K562 (cell line): ENCODE data around the gene TTC39A. TPM values are rescaled to one million over a fixed set of nuclear protein-coding genes. Genes with fewer than 3 reads are reported as not detected.

Experiments used
- ATAC-seq: fragments of 200-7000 bp; cut with Tn5 transposase; 3 replicates; pipeline ENCODE4 v1.9.1; 2020; ENCODE audit warnings: moderate library complexity
- BruUV-seq: library from RNA; stranded (reverse); fragments of 400-500 nt; replicated peaks from 2 replicates; lab custom pipeline; 2021; lab: Mats Ljungman, UMichigan
- CTCF ChIA-PET: fragments of 300-600 bp; formaldehyde crosslinking; extraction: SDS; loops from one replicate; lab custom pipeline; 2021; ENCODE audit warnings: low intra/inter-chr PET ratio; lab: Yijun Ruan, JAX
- POLR2A ChIA-PET: fragments of 300-600, 350-650 bp; sonication (Branson Sonifier 250); formaldehyde crosslinking; extraction: SDS; loops from one replicate; lab custom pipeline; 2021; ENCODE audit warnings: antibody characterized with exemption, inconsistent platforms; lab: Yijun Ruan, JAX
- DNase-seq, 4 experiments: peaks; one replicate each; pipeline versions ENCODE4 v3.0.0 to v3.0.0-alpha.2; 2011 to 2018; ENCODE audit warnings: low spot score in 3 of 4, mixed read lengths in 3 of 4; ENCODE audit errors: extremely low read depth in 1 of 4
- FAIRE-seq: peaks from 2 replicates; lab custom pipeline; 2011; peaks lifted over from hg19 to GRCh38; lab: Jason Lieb, UNC
- H2AFZ ChIP-seq: 2 replicates; pipeline ENCODE4 v1.6.0; 2011; ENCODE audit warnings: low read depth, low read length, control low read depth, inconsistent platforms
- H3K27ac ChIP-seq: fragments of 200-600 bp; 3 replicates; pipeline ENCODE4 v1.8.0; 2011; ENCODE audit warnings: low read depth, mild to moderate bottlenecking, control low read depth, inconsistent platforms, low read length, moderate library complexity, mixed read lengths; ENCODE audit errors: extremely low read depth
- H3K27me3 ChIP-seq, 2 experiments: fragments of 300-600 bp in 1 of 2; 2 replicates in 1 of 2; 3 replicates in 1 of 2; pipeline versions ENCODE4 v1.6.0 to v1.8.0; 2011; ENCODE audit warnings: inconsistent platforms in 2 of 2, low read length in 2 of 2, mild to moderate bottlenecking in 1 of 2, mixed read lengths in 1 of 2, moderate library complexity in 1 of 2; ENCODE audit not compliant: control insufficient read depth in 2 of 2, insufficient read depth in 2 of 2
- H3K36me3 ChIP-seq: fragments of 300-600 bp; 3 replicates; pipeline ENCODE4 v1.8.0; 2011; ENCODE audit warnings: mild to moderate bottlenecking, low read length, inconsistent platforms; ENCODE audit not compliant: control insufficient read depth, insufficient read depth
- H3K4me1 ChIP-seq, 2 experiments: fragments of 200-600 bp in 1 of 2; replicated peaks in 1 of 2; 2 replicates in 1 of 2; 3 replicates in 1 of 2; pipeline versions ENCODE4 v1.5.1 to v1.8.0; 2011; ENCODE audit warnings: inconsistent platforms in 2 of 2, low read length in 2 of 2, mild to moderate bottlenecking in 1 of 2, mixed read lengths in 1 of 2, moderate library complexity in 1 of 2; ENCODE audit not compliant: control insufficient read depth in 2 of 2, insufficient read depth in 2 of 2
- H3K4me2 ChIP-seq: 2 replicates; pipeline ENCODE4 v1.6.1; 2011; ENCODE audit warnings: low read length, control low read depth, inconsistent platforms, mixed read lengths; ENCODE audit not compliant: insufficient read depth
- H3K4me3 ChIP-seq: fragments of 200-600 bp; sonication (generic), shearing (Covaris generic); 2 replicates; pipeline ENCODE4 v1.5.1; 2016; ENCODE audit warnings: control low read depth, inconsistent platforms
- H3K79me2 ChIP-seq: fragments of 200-600 bp; 3 replicates; pipeline ENCODE4 v1.8.0; 2011; ENCODE audit warnings: low read length, inconsistent platforms; ENCODE audit not compliant: control insufficient read depth, insufficient read depth
- H3K9ac ChIP-seq, 2 experiments: 2 replicates each; pipeline versions ENCODE4 v1.6.0 to v1.6.1; 2011; ENCODE audit warnings: low read depth in 2 of 2, low read length in 2 of 2, control low read depth in 1 of 2, inconsistent platforms in 1 of 2, mild to moderate bottlenecking in 1 of 2, mixed read lengths in 1 of 2; ENCODE audit not compliant: insufficient read depth in 1 of 2
- H3K9me1 ChIP-seq: one replicate; pipeline ENCODE4 v1.6.0; 2011; ENCODE audit warnings: inconsistent platforms, mild to moderate bottlenecking, low read length, moderate library complexity; ENCODE audit not compliant: control insufficient read depth, insufficient read depth
- H3K9me3 ChIP-seq: replicated peaks from 2 replicates; pipeline ENCODE4 v1.5.1; 2011; ENCODE audit warnings: low read depth, low read length, inconsistent platforms; ENCODE audit not compliant: control insufficient read depth, insufficient read depth
- H4K20me1 ChIP-seq: replicated peaks from 2 replicates; pipeline ENCODE4 v1.6.1; 2011; ENCODE audit warnings: low read length, inconsistent platforms, mixed read lengths; ENCODE audit not compliant: control insufficient read depth, insufficient read depth
- CBFA2T2 ChIP-seq: fragments of 450-650 bp; conservative IDR thresholded peaks from 2 replicates; pipeline ENCODE4 v1.6.1; 2017; ENCODE audit warnings: mild to moderate bottlenecking
- CEBPG ChIP-seq, 3 experiments: fragments of 200-800 bp in 1 of 3; sonication (Bioruptor generic) in 1 of 3; sonication (generic) in 1 of 3; formaldehyde crosslinking in 1 of 3; IDR thresholded peaks in 2 of 3; conservative IDR thresholded peaks in 1 of 3; 2 replicates each; pipeline versions ENCODE4 v1.6.1 to v1.8.0; 2016 to 2022; ENCODE audit warnings: missing compliant biosample characterization in 2 of 3, missing genetic modification characterization in 2 of 3, mild to moderate bottlenecking in 1 of 3, missing genetic modification reagents in 1 of 3
- HDGF ChIP-seq: fragments of 450-650 bp; IDR thresholded peaks from 2 replicates; pipeline ENCODE4 v1.6.1; 2016
- MEIS2 ChIP-seq: fragments of 450-650 bp; IDR thresholded peaks from 2 replicates; pipeline ENCODE4 v1.6.1; 2014; ENCODE audit warnings: mild to moderate bottlenecking; ENCODE audit not compliant: partially characterized antibody
- PHF21A ChIP-seq: fragments of 450-650 bp; IDR thresholded peaks from 2 replicates; pipeline ENCODE4 v1.6.1; 2017; ENCODE audit warnings: low read depth, borderline replicate concordance
- WGBS: fragments of 100-300 bp; shearing (Covaris generic); methylation state at CpG from one replicate; pipeline ENCODE4 v1.1.6; 2016; ENCODE audit warnings: low coverage, mixed read lengths; ENCODE audit not compliant: insufficient coverage; ENCODE audit errors: missing lambda C conversion rate; 5-methylcytosine and 5-hydroxymethylcytosine counted together
- in situ Hi-C: fragments of 300-500 bp; cut with MboI; formaldehyde crosslinking; loops from 4 replicates; pipeline ENCODE4 v1.15.0; 2018; ENCODE audit warnings: inconsistent platforms, mixed read lengths
- intact Hi-C: fragments of 100-400 bp; cut with micrococcal nuclease; formaldehyde crosslinking; loops from 2 replicates; pipeline ENCODE4 v1.14.2; 2022
- polyA plus RNA-seq, 8 experiments: library from polyadenylated mRNA; depleted of rRNA in 4 of 8; stranded (reverse) in 5 of 8; unstranded in 3 of 8; fragments of >200 nt; fragmentation: Nextera tagmentation in 2 of 8; fragmentation: Illumina TruSeq in 1 of 8; extraction: Ambion mirVana in 2 of 8; extraction: Trizol in 1 of 8; gene quantifications; 2 replicates each; pipeline versions ENCODE4 v1.2.1 to v1.2.3, GENCODE V29; 2011 to 2014; ENCODE audit warnings: inconsistent platforms in 1 of 8, missing spikeins in 1 of 8
- total RNA-seq, 7 experiments: library from RNA; depleted of rRNA in 6 of 7; stranded (reverse); fragments of >200 nt in 6 of 7; fragmentation: Illumina TruSeq in 2 of 7; extraction: Trizol in 2 of 7; gene quantifications; 2 replicates each; pipeline versions ENCODE4 v1.2.1 to v1.2.3, GENCODE V29; 2011 to 2021; ENCODE audit warnings: low replicate concordance in 1 of 7
- TF ChIP-seq, protein P1 (sequence below): fragments of 250-450 bp; sonication (Bioruptor Pico); IDR thresholded peaks from 2 replicates; pipeline ENCODE4 v1.8.0; 2022; ENCODE audit warnings: moderate library complexity, mild to moderate bottlenecking, inconsistent platforms
- TF ChIP-seq, protein P2 (sequence below): fragments of 450-650 bp; IDR thresholded peaks from 2 replicates; pipeline ENCODE4 v1.7.1; 2018; ENCODE audit warnings: mild to moderate bottlenecking, low read depth; ENCODE audit not compliant: partially characterized antibody

Gene TTC39A
- total and polyA plus RNA-seq, 9 of the 15 experiments (the other 6 are each of a cell fraction or from before 2014, with no cell fraction given) = 0.18 to 0.82 (median 0.35) TPM

DNA sequence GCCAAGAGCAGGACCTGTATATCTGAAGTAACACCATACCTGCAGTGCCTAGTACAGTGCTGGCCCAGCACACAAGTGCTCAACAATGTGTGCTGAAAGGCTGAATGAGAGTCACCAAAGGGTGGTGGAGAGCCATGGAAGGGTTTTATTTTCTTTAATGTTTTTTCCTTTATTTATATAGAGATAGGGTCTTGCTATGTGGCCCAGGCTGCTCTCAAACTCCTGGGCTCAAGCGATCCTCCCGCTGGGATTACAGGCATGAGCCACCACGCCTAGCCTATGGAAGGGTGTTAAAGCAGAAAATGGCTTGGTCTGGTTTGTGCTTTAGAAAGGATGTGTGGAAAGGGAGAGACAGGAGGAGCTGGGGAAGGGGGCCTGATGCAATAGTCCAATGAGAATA lies 13.3 kb upstream of the TTC39A start:
- Histone ChIP-seq H3K9me1 (no peaks in the 10 kb centered on the region), H3K9ac (no peak overlapping the region), H3K27ac (no peak overlapping the region), H3K4me2 (no peak overlapping the region), H4K20me1 (no peaks in the 10 kb centered on the region), H2AFZ (no peak overlapping the region), H3K79me2 (no peaks in the 10 kb centered on the region), H3K9me3 (no peaks in the 10 kb centered on the region), H3K36me3 (no peaks in the 10 kb centered on the region), H3K4me1 (peaks cover 0 to 17% of the 10 kb centered on the region in 2 experiments; a peak in 2 of 5 replicates), H3K4me3 (no peak overlapping the region), H3K27me3 (peaks cover 0 to 8% of the 10 kb centered on the region in 2 experiments; a peak in 3 of 5 replicates)
- TF ChIP-seq MEIS2 (no peak), CEBPG (CRISPR knock-in tag; IDR thresholded peaks at IDR 0.05) (peak; percentile 31; the same call in 1 of the 2 replicates), CEBPG (tag; conservative IDR thresholded peaks at IDR 0.05 in 1 of 2, IDR thresholded peaks at IDR 0.05 in 1 of 2) (no peak), HDGF (no peak), PHF21A (no peak), CBFA2T2 (no peak)
- TF ChIP-seq, protein P1, sequence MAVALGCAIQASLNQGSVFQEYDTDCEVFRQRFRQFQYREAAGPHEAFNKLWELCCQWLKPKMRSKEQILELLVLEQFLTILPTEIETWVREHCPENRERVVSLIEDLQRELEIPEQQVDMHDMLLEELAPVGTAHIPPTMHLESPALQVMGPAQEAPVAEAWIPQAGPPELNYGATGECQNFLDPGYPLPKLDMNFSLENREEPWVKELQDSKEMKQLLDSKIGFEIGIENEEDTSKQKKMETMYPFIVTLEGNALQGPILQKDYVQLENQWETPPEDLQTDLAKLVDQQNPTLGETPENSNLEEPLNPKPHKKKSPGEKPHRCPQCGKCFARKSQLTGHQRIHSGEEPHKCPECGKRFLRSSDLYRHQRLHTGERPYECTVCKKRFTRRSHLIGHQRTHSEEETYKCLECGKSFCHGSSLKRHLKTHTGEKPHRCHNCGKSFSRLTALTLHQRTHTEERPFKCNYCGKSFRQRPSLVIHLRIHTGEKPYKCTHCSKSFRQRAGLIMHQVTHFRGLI (CRISPR knock-in tag) = no peak
- TF ChIP-seq, protein P2, sequence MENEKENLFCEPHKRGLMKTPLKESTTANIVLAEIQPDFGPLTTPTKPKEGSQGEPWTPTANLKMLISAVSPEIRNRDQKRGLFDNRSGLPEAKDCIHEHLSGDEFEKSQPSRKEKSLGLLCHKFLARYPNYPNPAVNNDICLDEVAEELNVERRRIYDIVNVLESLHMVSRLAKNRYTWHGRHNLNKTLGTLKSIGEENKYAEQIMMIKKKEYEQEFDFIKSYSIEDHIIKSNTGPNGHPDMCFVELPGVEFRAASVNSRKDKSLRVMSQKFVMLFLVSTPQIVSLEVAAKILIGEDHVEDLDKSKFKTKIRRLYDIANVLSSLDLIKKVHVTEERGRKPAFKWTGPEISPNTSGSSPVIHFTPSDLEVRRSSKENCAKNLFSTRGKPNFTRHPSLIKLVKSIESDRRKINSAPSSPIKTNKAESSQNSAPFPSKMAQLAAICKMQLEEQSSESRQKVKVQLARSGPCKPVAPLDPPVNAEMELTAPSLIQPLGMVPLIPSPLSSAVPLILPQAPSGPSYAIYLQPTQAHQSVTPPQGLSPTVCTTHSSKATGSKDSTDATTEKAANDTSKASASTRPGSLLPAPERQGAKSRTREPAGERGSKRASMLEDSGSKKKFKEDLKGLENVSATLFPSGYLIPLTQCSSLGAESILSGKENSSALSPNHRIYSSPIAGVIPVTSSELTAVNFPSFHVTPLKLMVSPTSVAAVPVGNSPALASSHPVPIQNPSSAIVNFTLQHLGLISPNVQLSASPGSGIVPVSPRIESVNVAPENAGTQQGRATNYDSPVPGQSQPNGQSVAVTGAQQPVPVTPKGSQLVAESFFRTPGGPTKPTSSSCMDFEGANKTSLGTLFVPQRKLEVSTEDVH = no peak
- DNase-seq = no peak
- intact Hi-C loops (loop anchor here (2.0 to 10.0 kb wide), 3 partner anchors 179 to 421 kb away; no protein-coding TSS in a partner anchor), in situ Hi-C loops (loop anchor here (10.0 kb wide), 1 partner anchor 191 kb away; no protein-coding TSS in a partner anchor)
- FAIRE-seq = no peak
- CTCF ChIA-PET = no interaction called here
- POLR2A ChIA-PET = interaction anchor here (0.6 to 3.1 kb wide), 3 partner anchors 10 to 17 kb away, joined by 4 to 17 read pairs (median 4); partner anchors contain the start of gene TTC39A
- 42% methylated on average over 3 of the region's 3 CpGs for WGBS
- no peak for ATAC-seq
- BruUV-seq = no TSS peak
